ENCODE results near the gene FAM89A.

The FAM89A gene

DNA sequence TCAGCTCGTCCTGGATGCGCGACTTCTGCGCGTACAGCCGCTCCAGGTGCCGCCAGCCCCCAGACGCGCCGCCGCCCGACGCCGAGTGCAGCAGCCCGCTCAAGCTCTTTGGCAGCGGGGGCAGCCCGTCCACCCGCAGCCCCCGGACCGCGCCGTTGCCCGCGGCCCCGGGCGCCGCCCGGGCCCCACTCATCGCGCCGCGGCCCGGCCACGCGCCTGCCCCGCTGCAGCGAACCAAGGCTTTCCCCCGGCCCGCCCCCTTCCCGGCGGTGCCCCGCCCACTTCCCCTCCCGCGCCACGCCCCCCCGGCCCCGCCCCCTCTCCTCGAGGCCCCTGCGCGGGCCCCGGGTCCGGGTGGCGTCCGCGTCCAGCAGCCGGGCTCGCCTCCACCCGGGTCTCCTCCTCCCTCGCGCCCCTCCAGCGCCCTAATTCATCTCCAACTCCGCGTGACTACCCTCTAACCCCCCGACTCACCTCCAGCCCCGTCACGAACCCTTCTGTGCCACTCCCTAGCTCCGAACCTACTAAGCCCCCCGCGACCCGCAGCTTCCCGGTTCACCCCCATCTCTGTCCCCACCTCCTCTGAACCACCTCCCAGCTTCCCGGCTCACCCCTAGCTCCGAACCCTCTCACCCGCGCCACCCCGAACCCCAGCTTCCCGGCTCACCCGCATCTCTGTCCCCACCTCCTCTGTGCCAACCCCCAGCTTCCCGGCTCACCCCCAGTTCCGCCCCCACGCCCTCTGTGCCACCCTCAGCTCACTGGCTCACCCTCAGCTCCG lies at the start of gene FAM89A:
Gene FAM89A, minus strand, starts transcription at position 236 of the 781 bp plus-strand sequence. Its CDS starts 43 bp downstream, at position 193.
- no peaks in the 10 kb centered on the region for H3K36me3 ChIP-seq (ENCODE audit: insufficient read depth, low read length)
- H3K4me1 ChIP-seq (ENCODE audit: insufficient read depth, low read length), result no peaks in the 10 kb centered on the region
- no peaks in the 10 kb centered on the region for H3K9me3 ChIP-seq (ENCODE audit: control insufficient read depth, insufficient read depth, low read length)
- peak within 1 kb of the TSS; percentile 67; the same call in 1 of the 2 replicates for H3K9ac ChIP-seq (ENCODE audit: low read depth, low read length)

DNA sequence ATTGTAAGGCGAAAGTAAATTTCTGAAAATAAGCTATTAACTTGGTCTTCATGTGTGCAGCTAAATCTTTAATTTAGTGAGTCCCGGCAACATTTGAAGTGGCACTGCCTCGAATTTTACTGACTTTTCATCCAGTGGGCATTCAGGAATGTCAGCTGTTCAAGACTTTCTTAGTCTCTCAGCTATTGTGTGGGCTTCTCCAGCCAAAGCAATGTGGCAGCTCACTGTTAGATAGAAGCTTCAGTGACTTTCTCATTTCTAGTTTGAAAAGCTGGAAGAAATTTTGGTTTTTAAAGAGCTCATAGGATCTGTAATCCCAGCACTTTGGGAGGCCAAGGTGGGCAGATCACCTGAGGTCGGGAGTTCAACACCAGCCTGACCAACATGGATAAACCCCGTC lies 44.3 kb upstream of the FAM89A start:
- Histone ChIP-seq H3K36me3 (ENCODE audit: insufficient read depth, low read length) (no peaks in the 10 kb centered on the region), H3K9me3 (ENCODE audit: control insufficient read depth, insufficient read depth, low read length) (no peaks in the 10 kb centered on the region), H3K9ac (ENCODE audit: low read depth, low read length) (no peak overlapping the region), H3K4me1 (ENCODE audit: insufficient read depth, low read length) (no peaks in the 10 kb centered on the region)

DNA sequence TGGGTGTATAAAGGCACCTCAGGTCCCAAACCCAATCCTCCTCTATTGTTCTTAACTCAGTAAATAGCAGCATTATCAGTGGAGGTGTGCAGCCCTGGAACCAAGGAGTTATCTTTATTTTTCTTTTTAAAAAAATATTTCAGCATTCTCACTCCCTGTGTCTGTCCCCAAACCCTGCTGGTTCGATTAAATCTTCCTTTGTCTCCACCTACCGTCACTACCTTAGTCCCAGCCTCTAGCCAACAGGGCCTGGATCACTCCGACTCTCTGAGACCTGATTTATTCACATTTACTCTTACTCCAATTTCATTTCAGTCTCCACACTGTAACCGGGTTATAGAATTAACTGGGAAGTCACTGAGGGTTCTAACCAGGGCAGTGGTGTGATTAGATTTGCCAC lies 39.1 kb upstream of the FAM89A start:
- Histone ChIP-seq H3K9me3 (ENCODE audit: control insufficient read depth, insufficient read depth, low read length) (no peaks in the 10 kb centered on the region), H3K36me3 (ENCODE audit: insufficient read depth, low read length) (no peaks in the 10 kb centered on the region), H3K9ac (ENCODE audit: low read depth, low read length) (no peak overlapping the region), H3K4me1 (ENCODE audit: insufficient read depth, low read length) (no peaks in the 10 kb centered on the region)

DNA sequence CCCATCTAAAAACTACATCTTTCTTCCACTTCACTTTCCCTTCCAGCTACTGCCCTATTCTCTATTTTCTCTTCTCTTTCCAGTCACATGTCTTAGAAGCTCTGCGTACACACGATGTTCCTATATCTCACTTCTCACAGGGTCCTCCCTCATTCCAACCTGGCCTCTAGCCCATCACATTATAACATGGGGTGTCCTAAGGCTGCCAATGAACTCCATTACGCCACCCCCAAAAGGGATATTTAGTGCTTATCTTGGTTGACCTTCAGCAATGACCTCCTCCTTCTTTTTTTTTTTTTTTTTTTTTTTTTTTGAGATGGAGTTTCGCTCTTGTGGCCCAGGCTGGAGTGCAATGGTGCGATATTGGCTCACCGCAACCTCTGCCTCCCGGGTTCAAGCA lies 38.2 kb upstream of the FAM89A start:
- no peak overlapping the region for H3K9ac ChIP-seq (ENCODE audit: low read depth, low read length)
- no peaks in the 10 kb centered on the region for H3K9me3 ChIP-seq (ENCODE audit: control insufficient read depth, insufficient read depth, low read length)
- H3K36me3 ChIP-seq (ENCODE audit: insufficient read depth, low read length), result no peaks in the 10 kb centered on the region
- no peaks in the 10 kb centered on the region for H3K4me1 ChIP-seq (ENCODE audit: insufficient read depth, low read length)

- Histone ChIP-seq H3K9ac (ENCODE audit: low read depth, low read length) (no peak overlapping the region), H3K4me1 (ENCODE audit: insufficient read depth, low read length) (no peaks in the 10 kb centered on the region), H3K9me3 (ENCODE audit: control insufficient read depth, insufficient read depth, low read length) (no peaks in the 10 kb centered on the region), H3K36me3 (ENCODE audit: insufficient read depth, low read length) (no peaks in the 10 kb centered on the region)
Observed at GRCh38 chr1:231076802-231077201, 36.7 kb upstream of the FAM89A start.

- Histone ChIP-seq H3K4me1 (ENCODE audit: insufficient read depth, low read length) (no peaks in the 10 kb centered on the region), H3K36me3 (ENCODE audit: insufficient read depth, low read length) (no peaks in the 10 kb centered on the region), H3K9ac (ENCODE audit: low read depth, low read length) (no peak overlapping the region), H3K9me3 (ENCODE audit: control insufficient read depth, insufficient read depth, low read length) (no peaks in the 10 kb centered on the region)
Observed at GRCh38 chr1:231075497-231075896, 35.4 kb upstream of the FAM89A start.

DNA sequence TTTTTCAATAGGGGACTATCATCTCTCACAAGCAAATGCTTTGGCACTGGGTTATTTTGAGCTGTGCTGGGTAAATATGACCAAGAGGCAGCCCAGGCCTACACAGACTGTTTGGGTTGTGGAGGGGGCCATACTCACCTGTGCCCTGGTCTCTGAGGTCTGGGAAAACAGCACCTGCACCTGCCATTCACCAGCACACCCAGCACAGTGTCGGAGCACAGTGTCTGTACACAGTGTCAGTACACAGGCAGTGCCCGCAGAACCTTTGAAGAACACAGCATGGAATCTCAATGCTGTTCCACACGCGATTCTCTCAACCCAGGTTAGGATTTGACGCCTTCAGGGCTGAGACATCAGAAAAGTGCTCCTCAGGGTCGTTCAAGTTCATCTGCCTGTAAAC lies 35.0 kb upstream of the FAM89A start:
- H3K36me3 ChIP-seq (ENCODE audit: insufficient read depth, low read length), result no peaks in the 10 kb centered on the region
- no peaks in the 10 kb centered on the region for H3K4me1 ChIP-seq (ENCODE audit: insufficient read depth, low read length)
- no peak overlapping the region for H3K9ac ChIP-seq (ENCODE audit: low read depth, low read length)
- no peaks in the 10 kb centered on the region for H3K9me3 ChIP-seq (ENCODE audit: control insufficient read depth, insufficient read depth, low read length)

- Histone ChIP-seq H3K36me3 (ENCODE audit: insufficient read depth, low read length) (no peaks in the 10 kb centered on the region), H3K9ac (ENCODE audit: low read depth, low read length) (no peak overlapping the region), H3K4me1 (ENCODE audit: insufficient read depth, low read length) (no peaks in the 10 kb centered on the region), H3K9me3 (ENCODE audit: control insufficient read depth, insufficient read depth, low read length) (no peaks in the 10 kb centered on the region)
Observed at GRCh38 chr1:231074046-231074445, 34.0 kb upstream of the FAM89A start.

DNA sequence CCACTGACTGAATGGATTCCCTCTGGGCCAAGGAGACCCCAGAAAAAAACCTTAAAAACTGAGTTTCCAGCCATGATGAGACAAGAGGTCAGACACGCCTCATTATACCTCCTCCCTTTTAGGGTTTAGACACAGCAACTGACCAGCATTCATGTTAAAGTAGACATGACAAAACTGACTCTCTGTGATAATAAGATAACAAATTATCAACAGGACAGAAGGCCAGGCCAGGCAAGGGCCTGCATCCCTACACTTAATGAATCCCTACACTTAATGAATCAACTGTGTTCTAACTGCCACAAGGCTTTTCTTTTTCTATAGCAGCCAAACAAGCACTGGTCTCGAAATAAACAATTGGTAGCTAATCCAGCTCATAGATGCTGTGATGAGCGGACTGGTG lies 33.3 kb upstream of the FAM89A start:
- no peaks in the 10 kb centered on the region for H3K9me3 ChIP-seq (ENCODE audit: control insufficient read depth, insufficient read depth, low read length)
- H3K4me1 ChIP-seq (ENCODE audit: insufficient read depth, low read length), result no peaks in the 10 kb centered on the region
- no peaks in the 10 kb centered on the region for H3K36me3 ChIP-seq (ENCODE audit: insufficient read depth, low read length)
- no peak overlapping the region for H3K9ac ChIP-seq (ENCODE audit: low read depth, low read length)

DNA sequence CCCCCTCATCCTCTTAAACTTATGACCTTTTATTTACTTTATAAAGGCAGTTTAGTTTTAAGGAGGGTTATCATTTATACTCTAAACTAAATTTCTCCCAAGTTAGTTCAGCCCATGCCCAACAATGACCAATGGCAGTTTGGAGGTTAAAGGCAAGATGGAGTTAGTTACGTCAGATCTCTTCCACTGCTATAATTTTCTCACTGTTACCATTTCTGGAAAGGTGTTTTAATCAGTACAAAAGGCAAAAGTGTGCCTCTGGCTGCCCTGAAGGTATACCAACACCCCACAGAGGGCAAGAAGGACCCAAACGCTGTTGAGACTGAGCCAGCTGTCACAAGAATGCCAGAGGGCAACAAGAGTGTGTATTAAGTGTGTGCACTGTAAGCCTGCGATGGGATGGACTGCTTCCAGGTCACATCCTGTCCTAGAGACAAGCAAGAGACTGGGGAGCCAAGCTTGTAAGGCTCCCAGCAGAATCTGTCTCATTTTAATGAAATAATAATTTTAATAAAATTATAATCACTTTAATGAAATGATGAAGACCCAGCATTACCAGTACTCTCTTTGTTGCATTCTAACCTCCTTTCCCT lies 32.5 kb upstream of the FAM89A start:
- H3K9ac ChIP-seq (ENCODE audit: low read depth, low read length), result no peak overlapping the region

GRCh38 chr1:231072041-231072440 lies 32.0 kb upstream of the FAM89A start:
- H3K9me3 ChIP-seq (ENCODE audit: control insufficient read depth, insufficient read depth, low read length), result no peaks in the 10 kb centered on the region
- H3K9ac ChIP-seq (ENCODE audit: low read depth, low read length), result no peak overlapping the region
- H3K4me1 ChIP-seq (ENCODE audit: insufficient read depth, low read length), result no peaks in the 10 kb centered on the region
- H3K36me3 ChIP-seq (ENCODE audit: insufficient read depth, low read length), result no peaks in the 10 kb centered on the region

More for the DNA sequence above, 32.5 kb upstream of the FAM89A start:
- H3K4me1 ChIP-seq (ENCODE audit: insufficient read depth, low read length), result no peaks in the 10 kb centered on the region
- H3K36me3 ChIP-seq (ENCODE audit: insufficient read depth, low read length), result no peaks in the 10 kb centered on the region
- H3K9me3 ChIP-seq (ENCODE audit: control insufficient read depth, insufficient read depth, low read length), result no peaks in the 10 kb centered on the region

GRCh38 chr1:231070758-231071444 lies 30.8 kb upstream of the FAM89A start:
- Histone ChIP-seq H3K36me3 (ENCODE audit: insufficient read depth, low read length) (no peaks in the 10 kb centered on the region), H3K9me3 (ENCODE audit: control insufficient read depth, insufficient read depth, low read length) (no peaks in the 10 kb centered on the region), H3K9ac (ENCODE audit: low read depth, low read length) (no peak overlapping the region), H3K4me1 (ENCODE audit: insufficient read depth, low read length) (no peaks in the 10 kb centered on the region)

DNA sequence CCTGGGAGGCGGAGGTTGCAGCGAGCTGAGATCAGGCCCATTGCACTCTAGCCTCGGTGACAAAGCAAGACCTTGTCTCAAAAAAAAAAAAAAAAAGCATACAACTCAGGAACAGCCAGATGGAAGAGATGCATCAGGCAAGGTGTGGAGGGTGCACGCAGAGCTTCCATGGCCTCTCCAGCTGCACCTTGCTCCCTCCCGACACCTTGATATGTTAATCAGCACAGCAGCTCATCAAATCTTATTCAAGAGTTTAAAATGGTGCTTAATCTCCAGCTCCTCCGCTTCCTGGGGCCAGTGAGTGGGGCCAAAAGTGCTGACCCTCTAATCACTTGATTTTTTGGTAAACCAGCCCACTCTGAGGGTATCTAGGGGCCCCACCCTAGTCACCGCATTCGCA lies 29.3 kb upstream of the FAM89A start:
- no peaks in the 10 kb centered on the region for H3K9me3 ChIP-seq (ENCODE audit: control insufficient read depth, insufficient read depth, low read length)
- H3K36me3 ChIP-seq (ENCODE audit: insufficient read depth, low read length), result no peaks in the 10 kb centered on the region
- H3K4me1 ChIP-seq (ENCODE audit: insufficient read depth, low read length), result no peaks in the 10 kb centered on the region
- H3K9ac ChIP-seq (ENCODE audit: low read depth, low read length), result no peak overlapping the region

GRCh38 chr1:231068762-231069161 lies 28.7 kb upstream of the FAM89A start:
- H3K36me3 ChIP-seq (ENCODE audit: insufficient read depth, low read length), result no peaks in the 10 kb centered on the region
- no peaks in the 10 kb centered on the region for H3K4me1 ChIP-seq (ENCODE audit: insufficient read depth, low read length)
- no peak overlapping the region for H3K9ac ChIP-seq (ENCODE audit: low read depth, low read length)
- no peaks in the 10 kb centered on the region for H3K9me3 ChIP-seq (ENCODE audit: control insufficient read depth, insufficient read depth, low read length)
